SHP77 (cell line): ENCODE results near the gene GPR21.

ENCODE experiments used
- DNase-seq, 2 experiments: peaks; one replicate each; lab custom pipeline; 2025; lab: John Stamatoyannopoulos, UW

GPR21 gene

DNA sequence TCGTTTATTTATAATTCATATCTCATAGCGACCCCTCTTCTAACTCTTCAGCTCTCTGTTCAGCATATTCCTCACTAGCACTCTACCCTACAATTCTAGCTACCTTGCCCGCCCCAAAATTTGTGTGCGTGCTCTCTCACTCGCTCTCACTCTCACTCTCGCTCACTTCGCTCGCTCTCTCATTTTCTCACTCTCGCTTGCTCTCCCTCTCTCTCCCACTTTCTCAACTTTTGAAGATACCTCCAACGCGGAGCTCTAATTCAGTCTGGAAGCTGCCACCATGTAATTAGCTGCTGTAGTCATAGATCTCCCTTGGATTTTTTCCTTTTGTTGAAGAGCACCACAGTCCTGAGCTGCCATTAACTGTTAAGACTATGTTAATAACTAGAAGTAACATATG, 30.4 kb downstream of the GPR21 start:
- no peak for DNase-seq

DNA sequence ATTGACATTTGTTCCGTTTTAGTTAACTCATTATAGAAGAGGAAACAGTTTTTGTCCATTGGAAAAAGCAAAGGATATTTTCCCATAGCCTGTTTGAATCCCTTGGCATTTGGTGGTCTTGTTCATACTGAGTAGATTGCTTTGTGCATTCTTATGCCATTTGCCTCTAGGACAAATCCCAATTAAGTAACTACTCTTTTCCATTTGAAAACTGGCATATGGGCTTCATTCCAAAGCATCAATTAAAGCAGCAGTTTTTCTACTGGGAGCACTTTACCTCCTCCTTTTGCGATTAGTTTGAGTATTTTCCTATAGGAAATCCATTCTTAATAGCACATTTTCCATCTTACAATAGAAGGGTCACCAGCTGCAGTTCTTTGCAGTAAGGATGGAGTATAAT, 31.2 kb downstream of the GPR21 start:
- DNase-seq = no peak

DNA sequence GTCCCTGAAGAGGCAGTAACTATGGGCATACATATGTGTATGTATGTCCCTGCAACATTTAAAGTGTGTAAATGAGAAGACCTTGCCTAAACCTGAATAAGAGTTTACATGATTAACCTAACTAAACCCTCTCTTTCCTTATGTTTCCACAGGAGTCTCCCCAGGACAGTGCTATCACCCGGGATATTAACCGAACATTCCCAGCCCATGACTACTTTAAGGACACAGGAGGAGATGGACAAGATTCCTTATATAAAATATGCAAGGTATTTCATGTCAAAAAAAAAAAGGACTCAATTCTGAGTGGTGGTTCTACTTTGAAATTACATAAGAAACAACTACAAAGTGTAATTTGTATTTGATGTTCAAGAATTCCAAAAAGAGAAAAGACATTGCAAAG, 31.7 kb downstream of the GPR21 start:
- DNase-seq = no peak

DNA sequence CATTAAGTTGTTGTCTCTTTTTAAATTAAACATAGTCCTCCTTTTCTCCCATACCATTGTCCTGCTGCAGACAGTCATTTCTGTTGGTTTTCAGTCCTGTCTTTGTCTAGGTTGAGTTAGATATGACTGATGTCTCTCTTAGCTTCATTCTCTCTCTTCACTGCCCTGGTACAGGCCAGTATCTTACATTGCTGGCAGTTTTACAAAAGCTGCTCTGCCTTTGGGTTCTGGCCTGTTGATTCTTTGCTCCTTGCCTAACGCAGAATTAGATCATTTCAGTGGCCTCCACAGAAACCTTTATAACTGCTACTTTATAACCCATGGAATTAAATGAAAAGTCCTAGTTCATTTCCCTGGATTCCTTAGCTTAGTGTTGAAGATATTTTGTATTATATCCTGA, 33.7 kb downstream of the GPR21 start:
- no peak for DNase-seq

DNA sequence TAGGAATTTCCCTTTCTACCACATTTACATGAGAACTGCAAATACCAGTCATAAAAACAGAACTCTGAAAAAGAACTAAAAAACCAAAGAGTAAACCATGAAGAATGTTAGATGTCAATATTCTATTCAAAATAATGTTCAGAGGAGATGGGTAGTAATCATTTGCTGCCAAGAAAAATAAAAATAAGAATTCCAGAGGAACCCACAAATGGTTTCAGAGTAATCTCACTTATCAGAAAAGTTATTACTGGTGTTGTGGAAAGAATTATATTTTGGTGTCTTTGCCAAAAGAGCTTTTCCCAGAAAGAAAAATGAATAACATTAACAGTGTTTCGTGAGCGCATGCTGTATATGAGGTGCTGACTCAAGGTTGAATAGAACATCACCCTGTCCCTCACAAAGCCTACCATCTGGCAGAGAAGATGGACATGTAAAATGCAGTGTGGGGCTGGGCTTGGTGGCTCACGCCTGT, 35.6 kb downstream of the GPR21 start:
- no peak for DNase-seq

DNA sequence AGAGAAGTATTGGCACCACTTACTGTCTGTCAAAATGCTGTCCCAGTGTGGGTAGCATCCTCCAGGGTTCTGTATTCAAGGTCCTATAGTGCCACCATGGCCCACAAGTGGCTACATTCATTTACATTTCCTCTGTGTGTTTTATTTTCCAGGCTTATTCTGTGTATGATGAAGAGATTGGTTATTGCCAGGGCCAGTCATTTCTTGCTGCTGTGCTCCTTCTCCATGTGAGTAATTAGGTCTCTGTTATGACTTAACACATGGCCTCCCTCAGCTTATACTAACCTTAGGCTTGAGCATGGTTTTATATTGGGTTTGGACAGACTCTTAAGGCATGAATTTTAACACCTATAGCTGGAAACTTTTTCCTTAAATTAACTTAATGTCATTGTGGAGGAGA, 36.7 kb downstream of the GPR21 start:
- no peak for DNase-seq

DNA sequence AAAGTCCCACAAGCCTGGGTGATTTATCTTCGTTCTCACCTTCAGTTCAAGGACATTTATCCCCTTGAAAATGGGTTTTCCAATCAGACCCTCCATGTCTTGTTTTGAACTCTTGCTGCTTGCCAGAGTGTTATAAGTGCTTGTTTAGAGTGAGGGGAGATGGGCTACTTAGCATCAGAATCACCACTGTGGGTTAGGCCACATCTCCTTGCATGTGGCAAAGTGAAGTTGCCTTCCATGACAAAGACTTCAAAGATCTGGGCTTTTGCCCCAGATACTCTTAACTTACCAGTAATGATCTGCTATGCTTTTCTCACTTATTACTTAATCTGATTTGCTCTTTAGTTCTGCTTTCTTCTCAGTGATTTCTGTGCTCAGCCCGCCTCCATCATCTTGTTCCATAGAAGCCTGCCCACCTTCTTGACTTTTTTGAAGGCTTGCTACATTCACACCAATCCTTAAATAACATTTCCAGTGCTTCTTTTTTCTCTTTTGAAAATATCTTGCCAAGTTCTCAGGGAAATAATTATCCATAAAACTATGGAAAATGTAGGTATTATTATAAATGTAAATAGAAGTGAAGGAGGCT, 39.0 kb downstream of the GPR21 start:
- no peak for DNase-seq

DNA sequence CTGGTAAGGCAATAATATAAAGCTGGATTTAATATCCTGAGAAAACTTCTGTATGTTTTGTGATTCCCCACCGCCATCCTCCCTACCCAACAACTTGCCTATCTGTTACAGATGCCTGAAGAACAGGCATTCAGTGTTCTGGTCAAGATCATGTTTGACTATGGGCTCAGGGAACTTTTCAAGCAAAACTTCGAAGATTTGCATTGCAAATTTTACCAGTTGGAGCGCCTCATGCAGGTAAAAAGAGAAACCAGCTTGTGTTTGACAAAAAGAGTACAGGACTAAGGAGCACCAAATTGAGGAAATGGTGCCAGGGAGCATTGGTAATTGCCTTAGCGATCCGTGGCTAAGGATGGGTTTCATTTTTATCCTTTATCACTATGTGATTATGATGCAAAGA, 40.0 kb downstream of the GPR21 start:
- no peak for DNase-seq

DNA sequence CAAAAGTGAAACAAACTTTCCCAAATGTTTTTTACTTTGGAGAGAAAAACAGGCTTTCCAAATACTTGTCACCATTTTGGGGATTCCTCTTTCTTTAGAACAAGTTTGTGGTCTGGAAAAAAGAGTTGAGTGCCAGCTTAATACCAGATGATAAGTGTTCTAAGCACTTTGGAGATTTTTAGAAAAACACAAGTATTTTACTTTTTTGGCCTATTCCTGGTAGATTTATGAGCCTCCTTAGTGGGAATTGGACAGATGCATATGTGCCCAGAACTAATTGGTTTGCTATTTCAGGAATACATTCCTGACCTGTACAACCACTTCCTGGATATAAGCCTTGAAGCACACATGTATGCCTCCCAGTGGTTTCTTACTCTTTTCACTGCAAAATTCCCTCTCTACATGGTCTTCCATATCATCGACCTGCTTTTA, 40.5 kb downstream of the GPR21 start:
- DNase-seq = no peak

DNA sequence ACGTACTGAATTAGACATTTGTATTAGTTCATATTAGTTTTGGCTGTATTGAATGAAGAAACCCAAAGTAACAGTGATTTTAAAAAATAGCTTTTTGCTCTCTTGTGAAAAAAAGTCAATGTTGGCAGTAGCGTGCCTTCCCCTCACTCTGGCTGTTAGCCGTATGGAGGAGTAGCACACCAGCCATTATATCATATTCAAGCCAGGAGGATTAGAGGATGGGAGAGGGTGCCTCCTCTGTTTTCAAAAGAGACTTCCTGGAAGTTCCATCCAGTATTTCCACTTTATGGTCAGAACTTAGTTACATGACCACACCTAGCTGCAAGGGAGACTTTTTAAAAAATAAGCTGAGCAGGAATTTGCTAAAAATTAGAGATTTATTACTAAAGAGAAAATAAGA, 41.2 kb downstream of the GPR21 start:
- DNase-seq = no peak

DNA sequence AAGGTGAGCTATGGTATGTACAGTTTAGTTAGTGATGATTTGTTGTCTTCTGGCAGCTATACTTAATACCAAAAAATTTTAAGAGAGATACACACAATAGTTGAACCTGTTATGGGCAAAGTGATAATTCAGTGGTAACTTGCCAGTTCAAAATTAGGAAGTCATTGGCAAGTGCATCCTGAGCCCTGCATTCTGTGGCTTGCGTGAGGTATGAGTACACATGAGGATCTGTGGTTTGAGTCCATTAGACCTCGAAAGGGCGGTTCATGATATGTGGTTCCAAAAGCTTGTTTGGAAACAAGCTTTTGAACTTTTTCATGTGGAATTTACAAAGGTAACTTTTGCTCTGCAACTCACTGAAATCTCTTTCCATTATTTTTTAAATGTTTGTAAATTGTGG, 47.0 kb downstream of the GPR21 start:
- no peak for DNase-seq

DNA sequence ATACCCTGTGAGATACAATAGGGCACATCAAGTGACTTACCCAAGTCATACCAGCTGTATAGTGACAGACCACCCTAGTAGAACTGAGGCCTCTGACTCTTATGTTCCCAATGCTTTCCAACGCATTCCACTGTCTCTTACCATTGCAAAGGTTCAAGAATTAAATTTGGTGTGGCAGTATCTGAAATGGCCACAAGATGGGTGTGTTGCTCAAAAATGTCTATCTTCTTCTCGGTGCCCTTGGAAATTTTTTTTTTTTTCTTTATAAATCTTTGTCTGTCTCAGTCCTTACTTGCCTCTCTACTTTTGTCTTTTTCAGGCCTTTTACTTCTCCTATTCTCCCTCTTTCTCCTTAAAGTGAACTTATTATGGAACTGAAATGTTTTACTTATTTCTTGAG, 48.4 kb downstream of the GPR21 start:
- no peak for DNase-seq

DNA sequence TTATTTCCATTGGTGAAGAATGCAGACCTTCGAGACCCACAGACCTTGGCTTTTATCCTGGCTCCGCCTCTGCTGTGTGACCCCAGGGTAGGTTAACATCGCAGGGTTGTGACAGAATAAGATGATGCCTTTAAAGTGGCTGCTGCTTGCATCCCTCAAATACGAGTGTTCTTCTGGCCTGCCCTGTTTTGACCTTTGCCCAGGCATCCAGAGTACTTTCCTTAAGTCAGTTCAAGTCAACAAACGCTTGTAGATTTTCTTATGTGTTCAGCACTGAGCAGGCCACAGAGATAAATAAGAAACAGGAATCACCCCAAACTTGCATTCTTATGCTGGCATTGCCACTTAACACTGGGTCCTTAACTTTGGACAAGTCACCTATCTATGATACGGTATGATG, 50.2 kb downstream of the GPR21 start:
- no peak for DNase-seq

DNA sequence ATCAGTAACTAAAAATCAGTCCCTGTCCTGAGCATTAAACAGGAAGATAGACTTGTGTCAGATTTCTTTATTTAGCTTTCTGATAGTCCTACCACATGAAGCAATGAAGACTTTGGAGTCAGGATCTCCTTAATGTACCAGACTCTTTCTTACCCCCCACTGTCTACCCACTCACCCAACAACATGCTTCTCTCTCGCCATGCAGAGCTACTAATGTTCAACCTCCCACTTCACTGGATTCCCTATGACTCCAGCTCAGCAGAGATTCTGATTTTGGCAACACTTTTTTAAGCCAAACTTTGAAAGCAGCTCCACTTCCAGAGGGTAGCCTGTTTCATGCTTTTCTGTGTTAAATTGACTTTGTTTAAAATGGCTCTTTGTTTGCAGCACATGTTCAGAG, 50.8 kb downstream of the GPR21 start:
- DNase-seq = no peak
